GM19463 (cell line): Measurements from ENCODE around the gene SMDT1.
"Not testable (repeated sequence)": the region's sequence is repeated elsewhere in the genome, so short reads cannot be mapped to it uniquely, and the experiment has no call there.

Source experiments
- ATAC-seq: cut with Tn5 transposase; IDR thresholded peaks from one replicate; pipeline ENCODE4 v1.9.1; 2021; ENCODE audit warnings: mild to moderate bottlenecking, moderate library complexity; ENCODE audit not compliant: unreplicated experiment

Gene SMDT1

DNA sequence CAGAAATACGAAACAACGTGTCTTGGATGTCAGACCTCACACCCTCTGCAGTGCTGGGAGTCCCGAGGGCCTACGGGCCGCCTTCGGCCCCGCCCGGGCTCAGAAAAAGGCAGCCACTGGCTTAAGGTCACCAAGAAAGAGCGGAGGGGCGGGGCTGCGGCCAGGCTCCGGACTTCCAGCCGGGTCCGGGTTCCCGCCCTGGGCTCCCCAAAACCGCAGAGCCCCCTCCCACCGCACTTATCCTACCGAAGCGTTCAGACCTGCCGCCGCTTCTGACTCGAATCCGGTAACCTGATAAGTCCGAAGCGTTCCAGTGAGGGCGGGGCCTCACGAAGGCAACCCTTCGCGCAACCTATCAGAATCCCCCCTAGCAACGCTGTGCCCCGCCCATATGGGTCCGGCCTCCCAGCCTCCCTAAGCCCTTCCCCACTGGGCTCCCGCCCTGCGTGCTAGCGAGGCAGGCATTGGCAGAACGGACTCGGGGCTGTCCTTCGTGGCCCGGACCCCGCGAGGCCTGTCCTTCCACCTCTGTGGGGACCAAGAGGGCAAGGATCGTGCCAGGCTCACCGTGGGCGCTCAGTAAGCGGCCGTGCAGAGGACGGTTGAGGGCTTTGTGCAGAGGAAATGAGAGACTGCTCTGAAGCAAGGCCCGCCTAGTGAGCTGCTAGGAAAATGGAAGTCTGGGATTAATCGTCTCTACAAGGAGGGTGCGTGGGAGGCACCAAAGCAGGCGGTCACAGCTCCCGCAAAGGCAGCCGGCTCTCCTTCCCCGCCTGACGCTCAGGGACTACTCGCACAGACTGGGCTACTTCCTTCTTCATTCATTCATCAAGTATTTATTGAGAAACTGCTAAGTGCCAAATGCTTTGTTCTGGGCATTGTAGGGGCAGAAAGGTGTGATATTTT is 8.7 kb upstream of the SMDT1 start, which contains the start of gene NAGA:
TSS of gene NAGA (minus strand) at position 296 of the 906 bp plus-strand sequence. CDS start 515 bp downstream, outside the sequence.
- peak; percentile 93 for ATAC-seq

- not testable (repeated sequence) for ATAC-seq
These were observed 8.0 kb upstream of the SMDT1 start for GRCh38 chr22:42071508-42071907.

- ATAC-seq, result no peak
These were observed 6.7 kb upstream of the SMDT1 start for GRCh38 chr22:42072606-42073330.

GRCh38 chr22:42073621-42074041 is 5.9 kb upstream of the SMDT1 start:
- ATAC-seq, result no peak

DNA sequence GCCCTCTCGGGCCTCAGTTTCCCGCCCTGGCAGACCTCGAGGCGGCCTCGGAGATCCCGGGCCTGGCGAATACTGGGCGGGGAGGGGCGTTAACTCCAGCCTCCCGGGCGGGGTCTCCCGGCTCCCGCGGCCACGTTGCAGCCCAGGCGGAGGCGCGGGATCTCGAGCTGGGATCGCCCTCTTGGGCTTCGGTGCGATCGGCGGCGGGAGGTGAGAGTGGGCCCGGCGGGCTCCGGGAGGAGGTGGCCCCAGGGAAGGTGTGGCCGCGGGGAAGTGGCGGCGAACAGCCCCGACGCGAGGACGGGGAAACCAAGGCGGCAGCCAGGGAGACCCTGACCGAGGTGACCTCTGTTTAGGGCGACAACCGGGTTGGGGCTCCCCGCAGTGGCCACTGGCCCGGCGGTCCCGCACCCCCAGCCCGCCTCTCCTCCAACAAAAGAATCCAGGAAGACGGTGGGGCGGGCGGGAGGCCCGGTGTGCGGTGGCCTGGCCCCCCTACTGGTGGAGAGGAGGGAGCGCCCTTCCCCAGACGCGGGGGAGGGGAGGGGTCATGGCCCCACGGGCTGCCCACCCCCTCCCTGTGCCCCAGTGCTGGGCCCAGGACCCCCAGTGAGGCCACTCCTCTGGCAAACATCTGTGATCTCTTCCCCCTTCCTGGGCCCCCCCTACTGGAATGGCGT is 5.2 kb upstream of the SMDT1 start, which contains the start of gene PHETA2:
TSS of gene PHETA2 (plus strand) at position 117 of the 680 bp plus-strand sequence. CDS start 3,046 bp downstream, outside the sequence.
- ATAC-seq, result no peak

DNA sequence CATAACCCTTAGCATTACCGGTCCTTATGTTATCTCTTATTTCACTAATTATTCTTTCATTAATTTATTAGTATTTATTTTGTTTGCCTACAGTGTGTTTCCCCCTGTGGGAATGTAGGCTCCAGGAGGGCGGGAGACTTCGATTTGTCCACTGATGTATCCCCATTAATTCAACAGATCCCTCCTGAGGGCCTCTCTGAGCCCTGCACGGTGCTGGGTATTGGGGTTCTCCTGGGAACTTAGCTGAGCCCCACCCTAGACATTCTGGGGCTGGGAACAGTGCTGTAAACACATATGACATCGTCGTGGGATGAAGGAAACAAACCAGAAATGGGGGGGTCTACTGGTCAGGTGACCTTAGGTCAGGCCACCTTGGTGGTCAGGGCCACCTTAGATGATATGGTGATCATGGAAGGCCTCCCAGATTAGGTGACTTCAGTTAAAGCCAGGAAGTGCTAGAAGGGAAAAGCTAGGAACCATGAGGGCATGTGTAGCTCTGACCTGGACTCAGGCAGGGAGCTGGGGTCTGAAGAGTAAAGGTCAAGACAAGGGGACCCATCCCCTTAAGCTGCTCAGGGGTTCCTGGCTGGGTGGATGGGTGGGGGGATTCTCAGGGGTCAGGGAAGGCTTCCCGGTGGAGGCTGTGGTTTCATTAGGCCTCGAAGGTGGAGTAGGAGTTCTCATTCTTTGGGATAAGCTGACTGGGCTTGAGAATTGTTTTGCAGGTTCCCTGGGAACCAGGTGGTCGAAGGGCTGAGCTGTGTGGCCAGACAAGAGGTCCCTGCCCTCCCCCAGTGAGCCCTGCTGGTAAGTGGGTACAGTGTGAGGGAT is 4.4 kb upstream of the SMDT1 start:
- ATAC-seq, result no peak

GRCh38 chr22:42076764-42077485 is 2.6 kb upstream of the SMDT1 start:
- ATAC-seq, result no peak

DNA sequence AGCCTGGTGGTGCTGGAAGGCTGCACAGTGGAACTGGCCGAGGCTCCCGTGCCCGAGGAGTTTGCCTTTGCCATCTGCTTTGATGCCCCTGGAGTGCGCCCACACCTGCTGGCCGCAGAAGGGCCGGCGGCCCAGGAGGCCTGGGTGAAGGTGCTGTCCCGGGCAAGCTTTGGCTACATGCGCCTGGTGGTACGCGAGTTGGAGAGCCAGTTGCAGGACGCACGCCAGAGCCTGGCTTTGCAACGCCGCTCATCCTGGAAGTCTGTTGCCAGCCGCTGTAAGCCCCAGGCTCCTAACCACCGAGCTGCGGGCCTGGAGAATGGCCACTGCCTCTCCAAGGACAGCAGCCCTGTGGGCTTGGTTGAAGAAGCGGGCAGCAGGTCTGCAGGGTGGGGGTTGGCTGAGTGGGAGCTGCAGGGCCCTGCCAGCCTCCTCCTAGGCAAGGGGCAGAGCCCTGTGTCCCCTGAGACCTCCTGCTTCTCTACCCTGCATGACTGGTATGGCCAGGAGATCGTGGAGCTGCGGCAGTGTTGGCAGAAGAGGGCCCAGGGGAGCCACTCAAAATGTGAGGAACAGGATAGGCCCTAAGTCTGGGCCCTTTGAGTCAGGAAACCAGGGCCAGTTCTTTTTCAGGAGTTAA is 1.9 kb upstream of the SMDT1 start:
- ATAC-seq, result no peak

DNA sequence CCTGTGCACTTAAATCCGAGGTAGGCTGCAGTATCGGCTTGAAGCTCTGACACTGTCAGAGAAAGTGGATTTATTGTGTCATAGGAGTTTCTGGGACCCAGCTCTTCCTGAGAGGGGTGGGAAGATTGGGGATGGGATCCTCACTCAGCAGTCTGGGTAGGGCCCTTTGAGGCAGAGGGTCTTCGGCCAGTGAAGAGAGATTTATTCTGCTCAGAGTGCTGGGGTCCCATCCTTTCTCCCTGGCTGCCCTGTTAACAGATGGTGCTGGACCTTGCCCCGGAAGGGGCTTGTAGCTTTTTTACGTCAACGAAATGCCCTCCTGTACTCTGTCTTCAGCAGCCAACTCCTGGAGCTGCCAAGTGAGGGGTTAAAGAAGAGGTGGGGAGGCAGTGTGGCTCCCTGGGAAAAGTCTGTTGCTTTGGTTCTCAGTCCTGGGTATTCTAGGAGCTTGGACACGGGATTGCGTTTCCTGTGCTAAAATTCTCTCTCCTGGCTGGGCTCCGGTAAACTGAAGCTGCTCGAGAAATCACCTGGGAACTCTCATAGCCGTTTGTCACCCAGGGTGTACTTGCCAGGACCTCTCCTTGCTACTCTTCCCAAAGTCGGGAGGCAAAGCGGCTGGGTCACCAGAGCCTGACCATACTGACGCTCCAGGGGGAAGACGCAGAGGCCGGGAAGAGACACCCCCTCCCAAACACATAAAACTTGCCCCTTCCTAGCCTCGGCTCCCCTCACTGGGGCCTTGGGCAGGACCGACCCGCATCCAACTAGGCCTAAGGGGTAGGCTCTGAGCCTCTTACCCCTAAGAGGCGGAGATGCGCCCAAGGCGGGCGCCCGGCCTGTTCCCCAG is 806 bp upstream of the SMDT1 start:
- ATAC-seq, result peak; percentile 9

GRCh38 chr22:42080287-42080686 is 787 bp downstream of the SMDT1 start:
- ATAC-seq, result no peak

GRCh38 chr22:42083119-42083518 is 3.6 kb downstream of the SMDT1 start:
- ATAC-seq, result no peak

DNA sequence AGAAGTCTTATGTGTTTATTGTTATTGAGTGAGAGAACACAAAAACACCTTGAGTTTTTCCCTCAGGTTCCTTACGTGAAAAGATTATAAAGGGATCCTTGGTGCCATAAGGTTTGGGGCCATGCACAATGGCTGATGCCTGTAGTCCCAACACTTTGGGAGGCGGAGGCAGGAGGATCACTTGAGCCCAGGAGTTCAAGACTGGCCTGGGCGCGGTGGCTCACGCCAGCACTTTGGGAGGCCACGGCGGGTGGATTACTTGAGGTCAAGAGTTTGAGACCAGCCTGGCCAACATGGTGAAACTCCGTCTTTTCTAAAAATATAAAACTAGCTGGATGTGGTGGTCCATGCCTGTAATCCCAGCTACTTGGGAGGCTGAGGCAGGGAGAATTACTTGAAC is 5.4 kb downstream of the SMDT1 start:
- ATAC-seq, result no peak

- no peak for ATAC-seq
These were observed 6.6 kb downstream of the SMDT1 start for GRCh38 chr22:42086051-42086450.

DNA sequence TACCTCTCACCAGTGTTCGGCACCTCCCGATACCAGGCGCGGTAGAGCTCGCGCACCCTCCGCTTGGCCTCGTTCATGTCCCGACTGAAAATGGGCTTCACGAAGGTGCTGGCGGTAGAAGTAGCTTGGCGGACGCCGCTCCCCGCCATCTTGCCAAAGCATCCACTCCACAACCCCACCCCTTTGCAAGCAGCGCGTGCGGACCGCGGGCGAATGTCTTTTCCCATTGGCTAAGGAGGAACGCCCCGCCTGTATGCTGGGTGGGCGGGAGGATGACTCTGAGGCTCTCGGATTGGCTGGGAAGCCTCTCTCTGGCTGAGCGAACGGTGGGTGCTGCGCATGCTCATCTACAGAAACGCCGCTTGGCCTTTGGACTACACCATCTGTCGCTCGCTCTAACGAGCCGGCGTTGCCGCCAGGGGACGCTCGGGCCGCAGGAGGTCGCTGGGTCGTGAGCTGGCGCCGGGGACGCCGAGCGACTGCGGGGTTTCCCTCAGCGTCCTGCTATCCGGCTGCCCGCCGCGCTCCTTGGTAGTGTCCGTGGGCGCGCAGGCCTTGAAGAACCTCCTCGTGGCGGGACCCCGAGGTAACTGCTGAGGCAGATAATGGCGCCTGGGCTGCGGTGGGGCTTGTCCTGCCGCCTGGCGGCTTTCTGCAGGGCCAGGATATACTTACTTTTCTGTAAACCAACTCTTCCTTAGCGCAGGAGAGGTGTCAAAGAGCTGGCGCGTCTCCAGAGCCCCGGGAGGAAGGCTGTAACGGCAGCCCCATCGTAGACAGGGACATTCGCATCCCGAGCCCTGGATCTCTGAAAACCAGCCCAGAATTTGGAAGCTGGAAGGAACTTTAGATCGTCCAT is 11.3 kb downstream of the SMDT1 start, which contains the start of gene NDUFA6:
TSS of gene NDUFA6 (minus strand) at position 177 of the 859 bp plus-strand sequence. CDS start at position 149, 28 bp downstream.
- ATAC-seq, result peak; percentile 96

DNA sequence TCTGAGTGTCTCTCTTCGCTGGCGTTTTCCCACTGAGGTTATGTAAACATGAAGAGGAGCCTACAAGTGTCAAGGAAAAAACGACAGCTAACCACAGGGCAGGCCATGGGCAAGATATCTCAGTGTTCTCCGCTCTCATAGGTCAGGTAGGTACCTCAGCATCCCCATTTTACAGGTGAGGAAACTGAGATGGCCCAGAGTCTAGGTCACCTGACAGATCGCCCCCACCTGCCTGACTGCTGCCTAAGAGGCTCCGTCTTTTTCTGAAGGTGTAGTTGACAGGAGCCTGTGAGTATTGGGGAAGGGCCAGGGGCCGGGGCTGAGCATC is 11.9 kb downstream of the SMDT1 start:
- no peak for ATAC-seq

DNA sequence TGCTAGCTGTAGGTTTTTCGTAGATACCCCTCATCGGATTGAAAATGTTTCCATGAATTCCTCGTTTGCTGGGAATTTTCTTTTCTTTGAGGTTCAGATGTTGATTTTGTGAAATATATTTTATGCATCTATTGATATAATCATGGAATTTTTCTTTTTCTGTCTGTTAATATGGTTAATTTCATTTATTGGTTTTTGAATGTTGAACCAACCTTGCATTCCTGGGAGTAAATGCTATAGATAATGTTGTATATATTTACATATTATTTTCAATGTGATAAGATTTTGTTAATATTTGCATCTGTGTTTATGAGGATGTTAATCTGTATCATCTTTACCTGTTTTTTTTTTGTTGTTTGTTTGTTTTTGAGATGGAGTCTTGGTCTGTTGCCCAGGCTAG is 21.7 kb downstream of the SMDT1 start:
- ATAC-seq, result no peak

DNA sequence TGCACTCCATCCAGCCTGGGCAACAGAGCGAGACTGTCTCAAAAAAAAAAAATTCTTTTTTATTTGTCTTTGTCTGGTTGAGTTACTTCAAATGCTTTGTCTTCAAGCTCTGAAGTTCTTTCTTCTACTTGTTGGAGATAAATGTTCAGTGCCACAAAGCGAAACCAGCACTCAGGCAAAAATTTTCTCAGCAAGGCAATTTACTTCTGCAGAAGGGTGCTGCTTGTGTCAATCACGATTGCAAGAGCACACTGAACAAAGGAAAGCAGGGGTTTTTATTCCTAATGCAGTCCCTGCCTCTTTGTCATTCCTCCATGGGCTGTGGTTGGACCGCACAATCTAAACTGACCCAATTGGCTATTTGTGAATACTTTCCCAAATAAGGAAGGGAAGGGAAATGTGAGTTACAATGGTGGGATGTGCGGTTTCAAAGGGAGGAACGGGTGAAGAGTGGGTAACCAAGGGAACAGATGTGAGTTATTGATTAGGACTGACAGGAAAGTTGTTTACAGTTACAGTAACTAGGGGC is 24.9 kb downstream of the SMDT1 start:
- not testable (repeated sequence) for ATAC-seq
